ENCODE measurements around the gene SRP14. TPM values are rescaled to one million over a fixed set of nuclear protein-coding genes. Genes with fewer than 3 reads are reported as not detected.

The SRP14 gene
- total RNA-seq, 4 donors from 2014 or later: 194 to 357 (median 229) TPM

DNA sequence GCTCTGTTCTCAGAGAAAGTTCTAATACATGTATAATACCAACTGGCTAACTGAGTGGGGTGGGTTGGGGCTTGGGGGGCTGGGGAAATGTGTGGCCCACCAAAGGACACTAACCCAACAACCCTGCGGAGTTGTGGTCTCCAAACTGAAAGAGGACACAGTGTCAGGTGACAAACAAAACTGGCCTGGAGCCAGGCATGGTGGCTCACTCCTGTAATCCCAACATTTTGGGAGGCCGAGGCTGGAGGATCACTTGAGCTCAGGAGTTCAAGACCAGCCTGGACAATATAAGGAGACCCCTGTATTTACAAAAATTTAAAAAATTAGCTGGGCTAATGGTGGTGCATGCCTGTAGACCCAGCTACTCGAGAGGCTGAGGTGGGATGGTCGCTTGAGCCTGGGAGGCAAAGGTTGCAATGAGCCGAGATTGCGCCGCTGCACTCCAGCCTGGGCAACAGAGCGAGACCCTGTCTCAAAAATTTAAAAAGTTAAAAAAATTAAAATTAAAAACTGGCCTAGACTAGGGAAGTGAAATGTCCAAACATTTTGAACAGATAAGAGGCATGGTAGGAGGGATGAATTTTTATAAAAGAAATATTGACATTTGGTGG lies 31.7 kb upstream of the SRP14 start:
- no peak for DNase-seq (ENCODE audit: low spot score in 2 of 2)
- peak overlapping the region in 1 of 4 donors; percentile 85 for H3K27ac ChIP-seq
- 95 to 97% methylated on average over 8 of the region's 8 CpGs for WGBS, 2 donors
- no peak overlapping the region for H3K4me3 ChIP-seq
- no peaks in the 10 kb centered on the region for H3K27me3 ChIP-seq
- TF ChIP-seq EP300 (IDR thresholded peaks at IDR 0.05) (no peak), CTCF (IDR thresholded peaks at IDR 0.05) (no peak), POLR2A (IDR thresholded peaks at IDR 0.05) (no peak)
- peaks cover 0 to 32% (median 17%) of the 10 kb centered on the region in 4 donors for H3K4me1 ChIP-seq
- H3K9me3 ChIP-seq: no peaks in the 10 kb centered on the region
- no peaks in the 10 kb centered on the region for H3K36me3 ChIP-seq

DNA sequence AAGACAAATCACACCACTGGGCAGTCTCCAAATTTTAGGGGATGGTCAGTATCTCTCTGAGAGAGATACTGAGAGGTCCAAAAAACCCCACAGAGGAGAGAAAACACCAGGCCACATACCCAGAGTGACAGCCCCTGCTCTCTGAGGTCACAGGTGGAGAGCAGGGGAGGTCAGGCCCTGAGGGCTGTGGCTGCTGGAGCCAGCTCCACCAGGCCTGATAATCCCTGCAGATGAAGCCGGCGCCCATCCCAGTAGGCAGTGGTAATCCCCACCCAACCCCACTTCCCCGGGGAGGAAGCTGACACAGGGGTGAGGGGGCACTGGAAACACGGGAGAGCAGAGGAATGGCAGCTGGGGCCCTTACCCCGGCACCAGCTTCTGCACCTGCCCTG lies 31.2 kb upstream of the SRP14 start:
- Histone ChIP-seq H3K27me3 (no peaks in the 10 kb centered on the region), H3K27ac (peak overlapping the region in 3 of 4 donors; percentile 73 to 85 (median 85)), H3K4me1 (peaks cover 0 to 32% (median 17%) of the 10 kb centered on the region in 4 donors), H3K36me3 (no peaks in the 10 kb centered on the region), H3K4me3 (no peak overlapping the region), H3K9me3 (no peaks in the 10 kb centered on the region)
- TF ChIP-seq POLR2A (IDR thresholded peaks at IDR 0.05) (no peak), CTCF (IDR thresholded peaks at IDR 0.05) (no peak), EP300 (IDR thresholded peaks at IDR 0.05) (no peak)
- 65 to 69% methylated on average over 5 of the region's 5 CpGs for WGBS, 2 donors
- DNase-seq (ENCODE audit: low spot score in 2 of 2): no peak

- Histone ChIP-seq H3K27ac (peak overlapping the region; percentile 56 to 85 (median 79)), H3K27me3 (no peaks in the 10 kb centered on the region), H3K9me3 (no peaks in the 10 kb centered on the region), H3K4me1 (peaks cover 0 to 32% (median 17%) of the 10 kb centered on the region in 4 donors), H3K36me3 (no peaks in the 10 kb centered on the region), H3K4me3 (no peak overlapping the region)
- TF ChIP-seq POLR2A (IDR thresholded peaks at IDR 0.05) (peak in 1 of 2 donors; percentile 16), CTCF (IDR thresholded peaks at IDR 0.05) (no peak), EP300 (IDR thresholded peaks at IDR 0.05) (peak; percentile 26 to 92)
- DNase-seq (ENCODE audit: low spot score in 2 of 2): peak; percentile 52 to 73
- 37 to 39% methylated on average over 21 to 26 of the region's 32 CpGs for WGBS, 2 donors
Observed at GRCh38 chr15:40069178-40070165, 30.5 kb upstream of the SRP14 start.

GRCh38 chr15:40067921-40068624 lies 29.1 kb upstream of the SRP14 start:
- 72% methylated on average over 6 of the region's 6 CpGs for WGBS, 2 donors
- Histone ChIP-seq H3K36me3 (no peaks in the 10 kb centered on the region), H3K9me3 (no peaks in the 10 kb centered on the region), H3K4me3 (no peak overlapping the region), H3K27ac (peak overlapping the region in 3 of 4 donors; percentile 73 to 85 (median 85)), H3K27me3 (no peaks in the 10 kb centered on the region), H3K4me1 (peaks cover 0 to 32% (median 17%) of the 10 kb centered on the region in 4 donors)
- no peak for DNase-seq (ENCODE audit: low spot score in 2 of 2)
- no peak for TF ChIP-seq EP300 (IDR thresholded peaks at IDR 0.05)
- no peak for TF ChIP-seq CTCF (IDR thresholded peaks at IDR 0.05)
- no peak for TF ChIP-seq POLR2A (IDR thresholded peaks at IDR 0.05)
